Activated B cell treated with CpG ODN at 0.5 μM for 24 hours (primary cell): Measurements from ENCODE around the gene DLX6. TPM values are rescaled to one million over a fixed set of nuclear protein-coding genes. Genes with fewer than 3 reads are reported as not detected.

ENCODE experiments used
- ATAC-seq: fragments of 200-7000 bp; cut with Tn5 transposase; one replicate; pipeline ENCODE4 v1.10.0; 2021; ENCODE audit warnings: low read depth, mild to moderate bottlenecking, moderate library complexity
- CTCF ChIA-PET: fragments of 350-600 bp; sonication (Branson Sonifier 250); formaldehyde crosslinking; loops from one replicate; lab custom pipeline; 2021; ENCODE audit warnings: antibody characterized with exemption; lab: Charles Lee
- POLR2A ChIA-PET: fragments of 350-600 bp; sonication (Branson Sonifier 250); formaldehyde crosslinking; loops from one replicate; lab custom pipeline; 2021; ENCODE audit warnings: antibody characterized with exemption; lab: Charles Lee
- DNase-seq: peaks from one replicate; pipeline ENCODE4 v3.0.0; 2022
- H3K27ac Mint-ChIP-seq: one replicate; pipeline ENCODE4 v1.8.0; 2020; ENCODE audit warnings: mixed read lengths
- H3K27me3 Mint-ChIP-seq: one replicate; pipeline ENCODE4 v1.8.0; 2021; ENCODE audit warnings: mixed read lengths
- H3K36me3 Mint-ChIP-seq: one replicate; pipeline ENCODE4 v1.8.0; 2021; ENCODE audit warnings: low read depth, mixed read lengths
- H3K4me1 Mint-ChIP-seq: one replicate; pipeline ENCODE4 v1.8.0; 2021; ENCODE audit warnings: mixed read lengths
- H3K4me3 Mint-ChIP-seq: one replicate; pipeline ENCODE4 v1.8.0; 2020; ENCODE audit warnings: mild to moderate bottlenecking, mixed read lengths
- H3K9me3 Mint-ChIP-seq: one replicate; pipeline ENCODE4 v1.8.0; 2020; ENCODE audit warnings: mixed read lengths
- CTCF ChIP-seq: fragments of 200-600 bp; IDR thresholded peaks from one replicate; pipeline ENCODE4 v1.8.0; 2022; ENCODE audit warnings: antibody characterized with exemption, mild to moderate bottlenecking
- intact Hi-C: fragments of 100-400 bp; cut with micrococcal nuclease; formaldehyde crosslinking; loops from one replicate; pipeline ENCODE4 v1.15.1; 2024
- total RNA-seq: library from RNA; stranded (reverse); gene quantifications from 2 replicates; pipeline ENCODE4 v1.2.3, GENCODE V29; 2022

DLX6 gene
- total RNA-seq, 1 donor from 2014 or later, result not detected

- peaks cover 2% of the 10 kb centered on the region for H3K4me1 Mint-ChIP-seq
- no peak for TF ChIP-seq CTCF
- ChIA-PET CTCF (no interaction called here), POLR2A (no interaction called here)
- ATAC-seq (no peak), DNase-seq (no peak)
- H3K27ac Mint-ChIP-seq, result no peak overlapping the region
- peaks cover 2% of the 10 kb centered on the region for H3K9me3 Mint-ChIP-seq
- no peak overlapping the region for H3K4me3 Mint-ChIP-seq
- H3K27me3 Mint-ChIP-seq, result peaks cover 73% of the 10 kb centered on the region
- no peaks in the 10 kb centered on the region for H3K36me3 Mint-ChIP-seq
- intact Hi-C loops, result no loop called here
Observed at GRCh38 chr7:96991546-96992191, 13.7 kb upstream of the DLX6 start.

- Mint-ChIP-seq H3K36me3 (no peaks in the 10 kb centered on the region), H3K27ac (no peak overlapping the region), H3K4me3 (no peak overlapping the region), H3K4me1 (peaks cover 2% of the 10 kb centered on the region), H3K27me3 (peaks cover 74% of the 10 kb centered on the region), H3K9me3 (peaks cover 2% of the 10 kb centered on the region)
- CTCF ChIA-PET, result no interaction called here
- no peak for ATAC-seq
- no peak for DNase-seq
- POLR2A ChIA-PET, result no interaction called here
- TF ChIP-seq CTCF, result no peak
- intact Hi-C loops, result no loop called here
Observed at GRCh38 chr7:96992192-96993005, 13.0 kb upstream of the DLX6 start.

- Mint-ChIP-seq H3K9me3 (peaks cover 2% of the 10 kb centered on the region), H3K27ac (no peak overlapping the region), H3K36me3 (no peaks in the 10 kb centered on the region), H3K4me1 (peaks cover 2% of the 10 kb centered on the region), H3K27me3 (peaks cover 81% of the 10 kb centered on the region), H3K4me3 (no peak overlapping the region)
- ATAC-seq (no peak), DNase-seq (no peak)
- ChIA-PET CTCF (no interaction called here), POLR2A (no interaction called here)
- intact Hi-C loops, result no loop called here
- TF ChIP-seq CTCF, result no peak
Observed at GRCh38 chr7:96993094-96993865, 12.1 kb upstream of the DLX6 start.

- H3K36me3 Mint-ChIP-seq, result no peaks in the 10 kb centered on the region
- H3K27me3 Mint-ChIP-seq, result peaks cover 82% of the 10 kb centered on the region
- H3K27ac Mint-ChIP-seq, result no peak overlapping the region
- H3K4me3 Mint-ChIP-seq, result no peak overlapping the region
- peaks cover 2% of the 10 kb centered on the region for H3K4me1 Mint-ChIP-seq
- intact Hi-C loops, result no loop called here
- ATAC-seq, result no peak
- ChIA-PET CTCF (no interaction called here), POLR2A (no interaction called here)
- no peak for TF ChIP-seq CTCF
- peaks cover 2% of the 10 kb centered on the region for H3K9me3 Mint-ChIP-seq
- DNase-seq, result no peak
Observed at GRCh38 chr7:96993980-96994379, 11.4 kb upstream of the DLX6 start.
